ENCODE measurements around the gene INO80D. TPM values are rescaled to one million over a fixed set of nuclear protein-coding genes. Genes with fewer than 3 reads are reported as not detected.

Gene INO80D, protein sequence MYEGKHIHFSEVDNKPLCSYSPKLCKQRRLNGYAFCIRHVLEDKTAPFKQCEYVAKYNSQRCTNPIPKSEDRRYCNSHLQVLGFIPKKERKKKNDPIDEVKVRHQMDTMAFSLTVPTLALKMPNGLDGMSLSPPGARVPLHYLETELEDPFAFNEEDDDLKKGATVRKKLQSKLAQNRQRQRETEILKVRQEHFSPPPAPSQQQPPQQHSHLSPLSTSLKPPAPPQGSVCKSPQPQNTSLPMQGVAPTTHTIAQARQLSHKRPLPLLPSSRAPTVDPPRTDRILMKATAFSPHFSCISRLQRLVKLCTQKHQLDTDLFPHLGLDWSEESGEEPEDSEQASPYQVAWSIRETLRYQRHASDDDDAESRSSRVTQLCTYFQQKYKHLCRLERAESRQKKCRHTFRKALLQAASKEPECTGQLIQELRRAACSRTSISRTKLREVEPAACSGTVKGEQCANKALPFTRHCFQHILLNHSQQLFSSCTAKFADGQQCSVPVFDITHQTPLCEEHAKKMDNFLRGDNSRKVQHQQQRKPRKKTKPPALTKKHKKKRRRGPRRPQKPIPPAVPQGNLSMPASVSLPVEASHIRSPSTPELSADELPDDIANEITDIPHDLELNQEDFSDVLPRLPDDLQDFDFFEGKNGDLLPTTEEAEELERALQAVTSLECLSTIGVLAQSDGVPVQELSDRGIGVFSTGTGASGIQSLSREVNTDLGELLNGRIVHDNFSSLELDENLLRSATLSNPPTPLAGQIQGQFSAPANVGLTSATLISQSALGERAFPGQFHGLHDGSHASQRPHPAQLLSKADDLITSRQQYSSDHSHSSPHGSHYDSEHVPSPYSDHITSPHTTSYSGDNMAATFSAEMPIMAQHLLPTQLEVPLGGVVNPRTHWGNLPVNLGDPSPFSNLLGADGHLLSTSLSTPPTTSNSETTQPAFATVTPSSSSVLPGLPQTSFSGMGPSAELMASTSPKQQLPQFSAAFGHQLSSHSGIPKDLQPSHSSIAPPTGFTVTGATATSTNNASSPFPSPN
- total RNA-seq, result 4.4 and 5.2 TPM in 2 replicates

GRCh38 chr2:206085742-206086445, at the start of gene INO80D:
INO80D (minus strand) TSS chr2:206086174; CDS start chr2:206063016, 23,158 bp downstream.

Other genes with a start within 250 kb of the INO80D start
- 41.3 and 89.9 TPM in 2 replicates for gene NDUFS1, start 73.3 kb upstream of the INO80D start, total RNA-seq
- gene EEF1B2, start 73.7 kb upstream of the INO80D start, total RNA-seq, result 462 and 579 TPM in 2 replicates
- gene ZDBF2, start 188.5 kb upstream of the INO80D start, total RNA-seq, result 5.7 and 7.3 TPM in 2 replicates

Measured in epithelial cell of alveolus of lung (primary cell).